Kidney (tissue), 14 donors: ENCODE results near the gene SLC29A1. TPM values are rescaled to one million over a fixed set of nuclear protein-coding genes. Genes with fewer than 3 reads are reported as not detected.

ENCODE experiments used
- DNase-seq, 5 donors: peaks; one replicate each; pipeline ENCODE4 v3.0.0-alpha.2; 2013 to 2020
- FAIRE-seq: peaks from 2 replicates; lab custom pipeline; 2012; peaks lifted over from hg19 to GRCh38; lab: Jason Lieb, UNC
- H3K27ac ChIP-seq, 2 donors: one replicate each; pipeline ENCODE4 v1.7.0; 2013; ENCODE audit warnings: low read depth in 2 of 2, low read length in 2 of 2, inconsistent platforms in 1 of 2
- H3K27me3 ChIP-seq: one replicate; pipeline ENCODE4 v1.7.1; 2013; ENCODE audit warnings: low read length, inconsistent platforms; ENCODE audit not compliant: control insufficient read depth, insufficient read depth
- H3K36me3 ChIP-seq, 3 donors: one replicate each; pipeline versions ENCODE4 v1.7.0 to v1.7.1; 2013; ENCODE audit warnings: low read length in 3 of 3, control low read depth in 1 of 3, inconsistent platforms in 1 of 3; ENCODE audit not compliant: insufficient read depth in 3 of 3, control insufficient read depth in 2 of 3
- H3K4me1 ChIP-seq, 3 donors: one replicate each; pipeline versions ENCODE4 v1.7.0 to v1.7.1; 2013; ENCODE audit warnings: low read length in 3 of 3, inconsistent platforms in 1 of 3, low read depth in 1 of 3; ENCODE audit not compliant: control insufficient read depth in 2 of 3, insufficient read depth in 2 of 3
- H3K4me3 ChIP-seq, 3 donors: one replicate each; pipeline versions ENCODE4 v1.7.0 to v1.8.1; 2013; ENCODE audit warnings: low read length in 3 of 3, control low read depth in 1 of 3, inconsistent platforms in 1 of 3
- H3K9ac ChIP-seq, 3 donors: one replicate each; pipeline versions ENCODE4 v1.7.0 to v1.7.1; 2013; ENCODE audit warnings: low read length in 3 of 3, control low read depth in 1 of 3, inconsistent platforms in 1 of 3
- H3K9me3 ChIP-seq, 3 donors: one replicate each; pipeline versions ENCODE4 v1.7.0 to v1.7.1; 2013; ENCODE audit warnings: low read length in 3 of 3, control low read depth in 1 of 3, inconsistent platforms in 1 of 3; ENCODE audit not compliant: control insufficient read depth in 2 of 3, insufficient read depth in 1 of 3
- intact Hi-C: fragments of 100-400 bp; cut with DNase I; formaldehyde crosslinking; loops from one replicate; pipeline ENCODE4 v1.11.1; 2022
- polyA plus RNA-seq: library from polyadenylated mRNA; stranded (reverse); fragments of 350-450 nt; fragmentation: Illumina TruSeq; extraction: RNeasy Lipid Tissue Mini Kit (QIAGEN cat#74804); gene quantifications from one replicate; pipeline ENCODE4 v1.2.3, GENCODE V29; 2014; ENCODE audit warnings: low read depth, low replicate concordance; ENCODE audit not compliant: insufficient read depth
- total RNA-seq: library from RNA; stranded (reverse); fragmentation: NEBNext Ultra II Directional; extraction: Animal tissue kit (Norgen Biotek cat#: 25700); gene quantifications from one replicate; pipeline ENCODE4 v1.2.1, GENCODE V29; 2021
- TF ChIP-seq, protein P1 (sequence below): IDR thresholded peaks from 3 replicates; pipeline ENCODE4 v1.5.1; 2012; ENCODE audit warnings: mild to moderate bottlenecking, moderate library complexity, borderline replicate concordance; ENCODE audit not compliant: insufficient read depth; ENCODE audit errors: extremely low read depth
- donor health status: control.
- donor health status: control.
- donor health status: control.
- donor health status: control.
- donor health status: control.
- donor health status: DM: yes; HTN: yes; CAD: no.
- donor health status: Normal renal cell carcinoma (clear cell type).

SLC29A1 gene
- total and polyA plus RNA-seq, 2 donors from 2014 or later, result 50.1 to 74.6 TPM

GRCh38 chr6:44202332-44202971 is 20.9 kb upstream of the SLC29A1 start:
- TF ChIP-seq, protein P1, sequence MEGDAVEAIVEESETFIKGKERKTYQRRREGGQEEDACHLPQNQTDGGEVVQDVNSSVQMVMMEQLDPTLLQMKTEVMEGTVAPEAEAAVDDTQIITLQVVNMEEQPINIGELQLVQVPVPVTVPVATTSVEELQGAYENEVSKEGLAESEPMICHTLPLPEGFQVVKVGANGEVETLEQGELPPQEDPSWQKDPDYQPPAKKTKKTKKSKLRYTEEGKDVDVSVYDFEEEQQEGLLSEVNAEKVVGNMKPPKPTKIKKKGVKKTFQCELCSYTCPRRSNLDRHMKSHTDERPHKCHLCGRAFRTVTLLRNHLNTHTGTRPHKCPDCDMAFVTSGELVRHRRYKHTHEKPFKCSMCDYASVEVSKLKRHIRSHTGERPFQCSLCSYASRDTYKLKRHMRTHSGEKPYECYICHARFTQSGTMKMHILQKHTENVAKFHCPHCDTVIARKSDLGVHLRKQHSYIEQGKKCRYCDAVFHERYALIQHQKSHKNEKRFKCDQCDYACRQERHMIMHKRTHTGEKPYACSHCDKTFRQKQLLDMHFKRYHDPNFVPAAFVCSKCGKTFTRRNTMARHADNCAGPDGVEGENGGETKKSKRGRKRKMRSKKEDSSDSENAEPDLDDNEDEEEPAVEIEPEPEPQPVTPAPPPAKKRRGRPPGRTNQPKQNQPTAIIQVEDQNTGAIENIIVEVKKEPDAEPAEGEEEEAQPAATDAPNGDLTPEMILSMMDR, result no peak
- Histone ChIP-seq H3K36me3 (no peaks in the 10 kb centered on the region), H3K4me1 (peaks cover 0 to 6% (median 0%) of the 10 kb centered on the region in 3 donors), H3K9me3 (no peaks in the 10 kb centered on the region), H3K27ac (peak overlapping the region in 1 of 2 donors; percentile 43), H3K27me3 (no peaks in the 10 kb centered on the region), H3K4me3 (no peak overlapping the region), H3K9ac (no peak overlapping the region)
- DNase-seq (peak in 1 of 5 donors; percentile 28), FAIRE-seq (no peak)
- intact Hi-C loops, result no loop called here

- Histone ChIP-seq H3K4me1 (peaks cover 0 to 6% (median 0%) of the 10 kb centered on the region in 3 donors), H3K9me3 (no peaks in the 10 kb centered on the region), H3K4me3 (no peak overlapping the region), H3K27ac (peak overlapping the region in 1 of 2 donors; percentile 43), H3K36me3 (no peaks in the 10 kb centered on the region), H3K27me3 (no peaks in the 10 kb centered on the region), H3K9ac (no peak overlapping the region)
- peak in 1 of 5 donors; percentile 20 for DNase-seq
- intact Hi-C loops, result no loop called here
- no peak for FAIRE-seq
- TF ChIP-seq, protein P1, result no peak
Measured at GRCh38 chr6:44202972-44203750, 20.2 kb upstream of the SLC29A1 start.

GRCh38 chr6:44203955-44204354 is 19.4 kb upstream of the SLC29A1 start:
- intact Hi-C loops, result no loop called here
- Histone ChIP-seq H3K9ac (no peak overlapping the region), H3K9me3 (no peaks in the 10 kb centered on the region), H3K4me1 (peaks cover 0 to 6% (median 0%) of the 10 kb centered on the region in 3 donors), H3K4me3 (no peak overlapping the region), H3K27ac (no peak overlapping the region), H3K27me3 (no peaks in the 10 kb centered on the region), H3K36me3 (no peaks in the 10 kb centered on the region)
- TF ChIP-seq, protein P1, result no peak
- peak in 1 of 5 donors; percentile 4 for DNase-seq
- FAIRE-seq, result no peak
